ENCODE results near the gene DTX4. TPM values are rescaled to one million over a fixed set of nuclear protein-coding genes. Genes with fewer than 3 reads are reported as not detected.

DTX4 gene
- total RNA-seq, 2 experiments from 2014 or later: 0.05 to 0.07 TPM

DNA sequence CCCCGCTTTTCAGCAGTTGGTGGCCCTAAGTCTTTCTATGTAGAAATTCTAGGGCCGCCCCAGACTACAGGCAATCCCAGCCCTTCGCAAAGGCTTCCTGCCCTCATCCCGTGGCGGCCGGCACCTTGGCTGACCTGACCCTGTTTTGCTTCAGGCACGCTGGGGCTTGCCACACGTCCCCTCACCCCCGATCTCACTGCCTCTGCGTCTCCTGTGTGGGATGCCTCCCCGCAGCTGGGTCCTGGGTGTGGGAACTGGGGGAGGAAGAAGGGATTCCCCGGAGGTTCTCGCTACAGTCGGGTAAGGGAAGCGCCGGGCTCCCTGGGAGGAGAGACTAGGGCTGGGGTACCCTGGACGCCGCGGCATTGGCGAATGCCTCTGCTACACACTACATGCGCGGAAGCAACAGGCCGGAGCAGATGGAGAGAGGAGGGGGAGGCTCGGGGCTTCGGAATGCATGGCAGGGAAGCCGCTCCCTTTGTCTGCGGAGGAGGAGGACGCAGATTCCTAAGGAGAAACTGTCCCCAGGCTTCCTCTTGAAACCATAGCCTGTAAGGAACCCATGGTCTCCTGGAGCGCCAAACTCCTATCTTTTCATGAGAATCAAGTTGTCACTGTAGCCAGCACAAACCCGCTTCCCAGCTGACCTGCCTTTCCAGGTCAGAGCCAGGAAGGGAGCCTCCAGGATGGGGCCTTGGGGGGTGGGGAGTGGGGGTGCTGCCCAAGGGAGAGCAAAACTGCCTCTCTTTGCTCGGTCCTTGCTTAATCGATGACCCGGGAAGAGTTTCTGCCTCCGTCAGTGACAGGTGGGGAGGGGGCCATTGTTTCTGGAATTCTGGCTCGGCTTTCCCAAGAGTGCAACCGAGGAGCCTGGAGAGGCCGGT, 1.4 kb downstream of the DTX4 start:
- no peak overlapping the region for H3K27ac Mint-ChIP-seq
- H3K27me3 Mint-ChIP-seq: peaks cover 10% of the 10 kb centered on the region
- CTCF ChIA-PET: interaction anchor here (3.7 to 10.2 kb wide), 3 partner anchors 12 to 31 kb away, joined by 52 to 157 read pairs (median 61); no protein-coding TSS in a partner anchor
- POLR2A ChIA-PET: no interaction called here
- no peaks in the 10 kb centered on the region for H3K9me3 Mint-ChIP-seq
- intact Hi-C loops (cut with micrococcal nuclease): no loop called here
- no peaks in the 10 kb centered on the region for H3K36me3 Mint-ChIP-seq
- DNase-seq: peak; percentile 21
- peak overlapping the region; percentile 72 for H3K4me3 Mint-ChIP-seq
- H3K4me1 Mint-ChIP-seq (ENCODE audit: low read depth): peaks cover 21% of the 10 kb centered on the region

DNA sequence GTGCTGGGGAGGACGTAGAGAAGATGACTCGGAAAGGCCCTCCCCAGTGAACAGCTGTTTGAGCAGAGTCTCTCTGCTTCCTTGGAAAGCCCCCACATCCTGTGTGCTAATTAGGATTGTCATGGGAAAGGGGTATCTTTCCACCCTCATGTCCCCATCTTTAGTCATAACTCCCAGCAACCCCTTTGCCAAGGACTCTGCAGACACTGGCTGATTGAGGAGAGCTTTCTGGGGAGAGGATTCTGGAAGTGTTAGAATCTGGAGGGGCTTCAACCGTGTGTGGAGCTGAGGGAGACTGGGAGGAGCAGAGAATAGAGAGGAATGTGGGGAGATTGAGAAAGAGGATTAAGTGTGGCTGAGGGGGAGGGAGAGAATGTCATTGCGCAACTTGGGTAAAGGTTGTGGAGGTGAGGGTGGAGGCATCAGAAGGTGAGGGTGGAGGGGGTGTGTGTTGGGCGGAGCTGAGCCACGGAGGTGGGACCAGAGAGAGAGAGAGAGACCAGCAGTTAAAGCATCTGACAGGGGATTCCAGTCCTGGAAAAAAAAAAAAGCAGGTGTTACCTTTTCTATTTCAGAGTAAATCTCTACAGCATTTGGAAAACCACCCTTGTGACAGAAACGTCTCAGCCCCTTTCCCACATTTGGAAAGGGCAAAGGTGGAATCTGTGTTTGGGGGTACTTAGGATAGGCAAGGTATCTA, 2.2 kb downstream of the DTX4 start:
- POLR2A ChIA-PET: no interaction called here
- intact Hi-C loops (cut with micrococcal nuclease): no loop called here
- no peak overlapping the region for H3K4me3 Mint-ChIP-seq

DNA sequence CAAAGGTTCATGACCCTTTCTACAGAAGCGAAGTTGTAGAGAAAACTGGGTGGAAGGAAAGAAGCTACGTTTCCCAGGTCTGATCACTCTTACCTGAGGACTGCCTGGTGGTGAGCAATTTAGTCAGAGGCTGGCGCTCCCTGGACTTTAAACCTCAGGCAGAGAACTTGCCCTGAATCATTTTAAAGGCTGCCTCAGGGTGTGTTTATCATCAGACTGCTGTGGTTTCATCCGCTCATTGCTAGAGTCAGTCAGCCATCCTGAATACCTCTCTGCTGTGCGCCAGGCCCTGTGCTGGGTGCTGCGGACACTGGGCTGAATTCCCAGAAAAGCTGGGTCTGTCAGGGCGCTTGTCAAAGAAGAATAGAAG, 2.7 kb downstream of the DTX4 start:
- Mint-ChIP-seq H3K4me1 (ENCODE audit: low read depth) (peaks cover 21% of the 10 kb centered on the region), H3K27ac (no peak overlapping the region), H3K4me3 (no peak overlapping the region), H3K27me3 (peaks cover 10% of the 10 kb centered on the region), H3K36me3 (no peaks in the 10 kb centered on the region), H3K9me3 (peaks cover 5% of the 10 kb centered on the region)
- intact Hi-C loops (cut with micrococcal nuclease): no loop called here
- ChIA-PET POLR2A (no interaction called here), CTCF (interaction anchor here (1.1 to 10.2 kb wide), 5 partner anchors 10 to 116 kb away, joined by 3 to 157 read pairs (median 5); no protein-coding TSS in a partner anchor)
- peak; percentile 42 for DNase-seq

More for the DNA sequence above, 2.2 kb downstream of the DTX4 start:
- DNase-seq: no peak
- Mint-ChIP-seq H3K27ac (no peak overlapping the region), H3K4me1 (ENCODE audit: low read depth) (peaks cover 21% of the 10 kb centered on the region), H3K36me3 (no peaks in the 10 kb centered on the region), H3K27me3 (peaks cover 10% of the 10 kb centered on the region), H3K9me3 (no peaks in the 10 kb centered on the region)
- CTCF ChIA-PET: interaction anchor here (1.2 to 10.2 kb wide), 4 partner anchors 11 to 116 kb away, joined by 4 to 157 read pairs (median 30); no protein-coding TSS in a partner anchor

DNA sequence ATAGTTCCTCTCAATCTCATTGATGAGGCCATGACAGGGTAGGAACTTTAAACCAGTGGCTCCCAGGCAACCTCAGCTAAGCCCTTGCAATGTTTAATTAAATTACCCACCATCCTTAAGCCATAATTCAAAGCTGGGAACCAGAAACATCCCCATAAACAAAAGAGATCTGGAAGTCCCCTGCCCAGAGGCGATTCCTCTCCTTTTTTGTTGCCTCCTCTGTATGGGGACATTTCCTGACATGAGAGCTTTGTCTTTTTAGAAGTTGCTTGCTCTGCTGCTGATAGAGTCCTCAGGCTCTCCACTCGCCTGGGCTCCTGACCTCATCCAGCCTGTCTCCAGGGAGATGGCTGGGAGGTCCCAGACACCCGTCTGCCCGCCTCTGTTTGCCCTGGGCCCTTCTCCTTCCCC, 3.2 kb downstream of the DTX4 start:
- Mint-ChIP-seq H3K4me1 (ENCODE audit: low read depth) (peaks cover 21% of the 10 kb centered on the region), H3K9me3 (peaks cover 6% of the 10 kb centered on the region), H3K36me3 (no peaks in the 10 kb centered on the region), H3K27ac (no peak overlapping the region), H3K27me3 (peaks cover 10% of the 10 kb centered on the region), H3K4me3 (no peak overlapping the region)
- ChIA-PET POLR2A (no interaction called here), CTCF (interaction anchor here (1.1 to 10.2 kb wide), 5 partner anchors 10 to 115 kb away, joined by 3 to 157 read pairs (median 5); no protein-coding TSS in a partner anchor)
- intact Hi-C loops (cut with micrococcal nuclease): no loop called here
- DNase-seq: no peak

DNA sequence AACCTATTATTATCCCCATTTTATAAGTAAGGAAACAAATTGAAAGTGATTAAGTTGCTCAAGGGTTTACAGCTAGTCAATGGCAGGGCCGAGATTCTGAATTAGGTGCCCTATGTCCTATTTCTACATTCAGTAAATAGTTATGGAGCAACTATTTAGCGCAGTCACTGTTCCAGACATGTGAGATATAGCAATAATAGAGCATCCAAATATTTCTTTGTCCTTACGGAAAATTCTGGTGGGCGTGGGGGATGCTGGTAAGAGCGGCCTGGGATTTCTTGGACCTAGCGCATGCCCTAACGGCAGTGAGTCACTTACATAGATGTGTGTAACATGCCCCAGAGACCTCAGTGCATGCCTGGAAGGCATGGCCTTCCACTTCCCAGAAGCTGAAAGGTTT, 4.4 kb downstream of the DTX4 start:
- Mint-ChIP-seq H3K27ac (no peak overlapping the region), H3K4me1 (ENCODE audit: low read depth) (peaks cover 21% of the 10 kb centered on the region), H3K9me3 (peaks cover 6% of the 10 kb centered on the region), H3K27me3 (peaks cover 10% of the 10 kb centered on the region), H3K36me3 (no peaks in the 10 kb centered on the region), H3K4me3 (no peak overlapping the region)
- CTCF ChIA-PET: interaction anchor here (1.0 to 10.2 kb wide), 4 partner anchors 9 to 123 kb away, joined by 3 to 157 read pairs (median 6); no protein-coding TSS in a partner anchor
- DNase-seq: no peak
- intact Hi-C loops (cut with micrococcal nuclease): no loop called here
- POLR2A ChIA-PET: no interaction called here

DNA sequence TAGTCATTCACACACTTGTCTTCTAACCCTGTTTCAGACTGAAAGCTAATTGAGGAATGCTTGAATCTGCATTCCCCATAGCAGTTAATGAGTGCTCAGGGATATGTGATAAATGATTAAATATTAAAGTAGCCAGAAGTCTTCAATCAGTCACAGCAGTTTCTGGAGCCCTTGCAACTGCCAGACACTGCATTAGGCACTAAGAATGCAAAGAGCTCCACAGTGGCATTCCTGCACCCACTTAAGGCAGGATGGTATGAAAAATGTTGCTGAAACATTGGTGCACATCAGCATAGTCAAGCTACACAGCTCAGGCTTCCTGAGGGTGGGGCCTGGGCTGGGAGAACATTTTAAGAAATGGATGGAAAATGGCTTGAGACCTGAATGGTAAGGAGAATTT, 6.5 kb downstream of the DTX4 start:
- no peak overlapping the region for H3K27ac Mint-ChIP-seq
- intact Hi-C loops (cut with micrococcal nuclease): no loop called here
- ChIA-PET CTCF (interaction anchor here (10.2 kb wide), 1 partner anchor 7 kb away, joined by 157 read pairs; no protein-coding TSS in a partner anchor), POLR2A (no interaction called here)
- peaks cover 6% of the 10 kb centered on the region for H3K9me3 Mint-ChIP-seq
- peaks cover 3% of the 10 kb centered on the region for H3K27me3 Mint-ChIP-seq
- no peak overlapping the region for H3K4me3 Mint-ChIP-seq
- H3K4me1 Mint-ChIP-seq (ENCODE audit: low read depth): peaks cover 13% of the 10 kb centered on the region
- H3K36me3 Mint-ChIP-seq: no peaks in the 10 kb centered on the region
- no peak for DNase-seq

DNA sequence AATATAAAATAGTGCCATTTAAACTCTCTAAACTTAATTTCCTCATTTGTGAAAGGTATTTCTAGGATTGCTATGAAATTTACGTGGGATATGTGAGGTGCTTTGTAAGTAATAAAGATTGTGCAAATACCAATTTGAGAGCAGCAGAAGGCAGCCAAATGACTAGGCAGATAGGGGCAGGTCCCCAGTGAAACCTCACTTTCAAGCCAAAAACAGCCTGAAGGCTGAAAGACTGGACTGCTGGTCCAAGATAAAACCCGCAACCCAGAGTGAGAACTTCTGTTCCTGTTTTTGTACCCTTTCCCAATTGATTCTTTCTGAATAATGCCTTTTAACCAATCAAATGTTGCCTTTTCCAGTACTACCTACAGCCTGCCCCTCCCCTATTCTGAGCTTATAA, 7.2 kb downstream of the DTX4 start:
- H3K9me3 Mint-ChIP-seq: peaks cover 6% of the 10 kb centered on the region
- intact Hi-C loops (cut with micrococcal nuclease): no loop called here
- POLR2A ChIA-PET: no interaction called here
- H3K27me3 Mint-ChIP-seq: peaks cover 1% of the 10 kb centered on the region
- H3K27ac Mint-ChIP-seq: no peak overlapping the region
- peaks cover 7% of the 10 kb centered on the region for H3K4me1 Mint-ChIP-seq (ENCODE audit: low read depth)
- DNase-seq: no peak
- CTCF ChIA-PET: interaction anchor here (2.4 kb wide), 1 partner anchor 8 kb away, joined by 22 read pairs; the partner anchor contains the start of gene DTX4
- H3K4me3 Mint-ChIP-seq: no peak overlapping the region
- H3K36me3 Mint-ChIP-seq: no peaks in the 10 kb centered on the region

DNA sequence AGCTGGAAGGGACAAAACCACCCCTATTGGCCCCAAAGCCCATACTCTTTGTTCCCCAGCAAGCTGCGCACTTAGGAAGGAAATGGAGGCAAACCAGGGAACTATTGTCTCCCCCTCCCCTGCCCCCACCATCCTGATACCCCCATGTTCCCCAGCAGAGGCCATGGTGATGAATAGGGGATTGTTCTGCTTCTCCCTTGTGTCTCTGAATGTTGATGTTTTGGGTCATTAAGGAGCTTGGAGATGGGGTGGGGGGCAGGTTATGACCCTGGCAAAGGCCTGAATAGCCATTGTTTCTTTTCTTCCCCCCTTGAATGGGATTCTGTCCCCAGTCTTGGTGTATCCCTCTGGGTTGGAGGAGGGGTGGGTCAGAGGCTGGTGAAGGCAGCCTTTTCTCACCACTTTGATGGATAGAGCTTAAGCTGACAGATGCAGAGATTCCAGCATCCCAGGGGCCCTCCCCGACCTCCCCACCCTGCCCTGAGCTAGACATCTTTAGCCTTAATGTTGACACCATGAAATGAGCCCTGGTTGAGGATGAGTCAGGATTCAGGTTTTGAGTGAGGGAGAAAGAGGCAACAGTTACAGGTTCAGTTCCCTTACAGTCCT, 8.3 kb downstream of the DTX4 start:
- ChIA-PET POLR2A (interaction anchor here (1.2 kb wide), 1 partner anchor 9 kb away, joined by 6 read pairs; the partner anchor contains the start of gene DTX4), CTCF (interaction anchor here (0.7 to 2.8 kb wide), 5 partner anchors 9 to 93 kb away, joined by 3 to 22 read pairs (median 8); partner anchors contain the start of gene DTX4)
- intact Hi-C loops (cut with micrococcal nuclease): no loop called here
- Mint-ChIP-seq H3K27ac (no peak overlapping the region), H3K4me3 (no peak overlapping the region), H3K9me3 (peaks cover 6% of the 10 kb centered on the region), H3K36me3 (no peaks in the 10 kb centered on the region), H3K27me3 (no peaks in the 10 kb centered on the region), H3K4me1 (ENCODE audit: low read depth) (no peaks in the 10 kb centered on the region)
- DNase-seq: no peak

DNA sequence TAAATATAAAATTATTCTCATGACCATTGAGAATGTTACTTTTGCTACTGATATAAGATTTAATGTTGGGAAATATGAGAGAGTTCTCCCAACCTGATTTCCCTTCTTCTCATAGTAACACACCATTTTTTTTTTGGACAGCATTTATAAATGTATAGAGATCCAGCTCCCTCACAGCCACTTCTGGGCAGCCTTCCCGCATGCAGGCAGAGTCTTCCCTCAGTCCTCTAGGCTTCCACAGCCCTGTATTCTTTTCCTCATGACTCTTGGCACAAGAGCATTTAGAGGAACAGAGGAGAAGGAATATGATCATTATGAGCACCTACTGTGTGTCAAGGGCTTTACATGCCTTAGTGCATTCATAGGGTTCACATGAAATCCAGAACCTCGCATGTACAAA, 9.0 kb downstream of the DTX4 start:
- H3K4me1 Mint-ChIP-seq (ENCODE audit: low read depth): no peaks in the 10 kb centered on the region
- H3K9me3 Mint-ChIP-seq: peaks cover 6% of the 10 kb centered on the region
- ChIA-PET CTCF (interaction anchor here (0.7 to 2.8 kb wide), 6 partner anchors 10 to 250 kb away, joined by 3 to 22 read pairs (median 6); partner anchors contain the start of gene DTX4), POLR2A (interaction anchor here (1.2 kb wide), 1 partner anchor 9 kb away, joined by 6 read pairs; the partner anchor contains the start of gene DTX4)
- no peak overlapping the region for H3K27ac Mint-ChIP-seq
- H3K4me3 Mint-ChIP-seq: no peak overlapping the region
- intact Hi-C loops (cut with micrococcal nuclease): no loop called here
- no peaks in the 10 kb centered on the region for H3K36me3 Mint-ChIP-seq
- no peaks in the 10 kb centered on the region for H3K27me3 Mint-ChIP-seq
- no peak for DNase-seq

DNA sequence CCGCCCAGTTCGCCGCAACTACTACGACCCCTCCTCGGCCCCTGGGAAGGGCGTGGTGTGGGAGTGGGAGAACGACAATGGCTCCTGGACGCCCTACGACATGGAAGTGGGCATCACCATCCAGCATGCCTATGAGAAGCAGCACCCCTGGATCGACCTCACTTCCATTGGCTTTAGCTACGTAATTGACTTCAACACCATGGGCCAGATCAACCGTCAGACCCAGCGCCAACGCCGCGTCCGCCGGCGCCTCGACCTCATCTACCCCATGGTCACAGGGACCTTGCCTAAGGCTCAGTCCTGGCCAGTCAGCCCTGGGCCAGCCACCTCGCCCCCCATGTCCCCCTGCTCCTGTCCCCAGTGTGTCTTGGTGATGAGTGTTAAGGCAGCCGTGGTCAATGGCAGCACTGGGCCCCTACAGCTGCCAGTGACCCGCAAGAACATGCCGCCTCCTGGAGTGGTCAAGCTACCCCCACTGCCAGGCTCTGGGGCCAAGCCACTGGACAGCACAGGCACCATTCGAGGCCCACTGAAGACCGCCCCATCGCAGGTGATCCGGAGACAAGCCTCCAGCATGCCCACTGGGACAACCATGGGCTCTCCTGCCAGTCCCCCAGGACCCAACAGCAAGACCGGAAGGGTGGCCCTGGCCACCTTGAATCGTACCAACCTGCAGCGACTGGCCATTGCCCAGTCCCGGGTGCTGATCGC, 10.0 kb downstream of the DTX4 start:
- CTCF ChIA-PET: interaction anchor here (0.7 to 7.7 kb wide), 5 partner anchors 8 to 277 kb away, joined by 3 to 157 read pairs (median 3); partner anchors contain the start of gene DTX4
- no peak overlapping the region for H3K27ac Mint-ChIP-seq

DNA sequence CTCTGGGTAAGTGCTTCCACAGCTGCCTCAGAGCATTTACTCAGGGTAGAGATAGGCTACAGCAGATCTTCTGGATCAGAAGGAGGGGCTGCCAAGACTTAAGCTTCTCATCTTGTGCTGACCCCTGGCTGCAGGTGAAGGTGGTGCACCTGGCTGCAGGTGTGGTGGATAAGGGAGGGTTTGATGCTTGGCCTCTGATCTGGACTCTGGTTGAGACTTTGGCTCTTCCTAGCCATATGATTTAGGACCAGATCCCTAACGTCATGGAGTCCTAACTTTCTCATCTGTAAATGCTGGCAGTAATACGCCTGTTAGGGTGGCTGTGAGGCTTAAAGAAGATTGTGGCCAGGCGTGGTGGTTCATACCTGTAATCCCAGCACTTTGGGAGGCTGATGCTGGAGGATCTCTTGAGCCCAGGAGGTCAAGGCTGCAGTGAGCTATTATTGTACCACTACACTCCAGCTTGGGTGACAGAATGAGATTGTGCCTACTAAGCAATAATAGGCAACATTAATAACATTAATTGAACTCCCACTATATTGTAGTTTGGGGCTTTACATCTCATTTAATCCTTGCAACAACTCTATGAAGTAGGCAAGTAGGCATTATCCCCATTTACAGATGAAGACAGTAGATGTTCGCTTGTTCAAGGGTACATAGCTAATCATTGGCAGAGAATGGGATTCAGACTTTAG, 10.7 kb downstream of the DTX4 start:
- Mint-ChIP-seq H3K27ac (no peak overlapping the region), H3K4me1 (ENCODE audit: low read depth) (peaks cover 2% of the 10 kb centered on the region), H3K9me3 (peaks cover 6% of the 10 kb centered on the region), H3K27me3 (no peaks in the 10 kb centered on the region), H3K36me3 (no peaks in the 10 kb centered on the region), H3K4me3 (no peak overlapping the region)
- intact Hi-C loops (cut with micrococcal nuclease): no loop called here
- POLR2A ChIA-PET: no interaction called here
- peak; percentile 34 for DNase-seq
- CTCF ChIA-PET: interaction anchor here (0.7 to 7.7 kb wide), 5 partner anchors 9 to 277 kb away, joined by 3 to 157 read pairs (median 3); partner anchors contain the start of gene DTX4

More for the DNA sequence above, 10.0 kb downstream of the DTX4 start:
- intact Hi-C loops (cut with micrococcal nuclease): no loop called here
- no peak for DNase-seq
- H3K4me3 Mint-ChIP-seq: no peak overlapping the region
- no peaks in the 10 kb centered on the region for H3K27me3 Mint-ChIP-seq
- POLR2A ChIA-PET: no interaction called here
- H3K9me3 Mint-ChIP-seq: peaks cover 6% of the 10 kb centered on the region
- peaks cover 2% of the 10 kb centered on the region for H3K4me1 Mint-ChIP-seq (ENCODE audit: low read depth)
- no peaks in the 10 kb centered on the region for H3K36me3 Mint-ChIP-seq

All from activated CD4-positive, alpha-beta memory T cell treated with anti-CD3 and anti-CD28 coated beads for 36 hours (primary cell).